Measurements from ENCODE around the gene ABHD14A.

ABHD14A gene

DNA sequence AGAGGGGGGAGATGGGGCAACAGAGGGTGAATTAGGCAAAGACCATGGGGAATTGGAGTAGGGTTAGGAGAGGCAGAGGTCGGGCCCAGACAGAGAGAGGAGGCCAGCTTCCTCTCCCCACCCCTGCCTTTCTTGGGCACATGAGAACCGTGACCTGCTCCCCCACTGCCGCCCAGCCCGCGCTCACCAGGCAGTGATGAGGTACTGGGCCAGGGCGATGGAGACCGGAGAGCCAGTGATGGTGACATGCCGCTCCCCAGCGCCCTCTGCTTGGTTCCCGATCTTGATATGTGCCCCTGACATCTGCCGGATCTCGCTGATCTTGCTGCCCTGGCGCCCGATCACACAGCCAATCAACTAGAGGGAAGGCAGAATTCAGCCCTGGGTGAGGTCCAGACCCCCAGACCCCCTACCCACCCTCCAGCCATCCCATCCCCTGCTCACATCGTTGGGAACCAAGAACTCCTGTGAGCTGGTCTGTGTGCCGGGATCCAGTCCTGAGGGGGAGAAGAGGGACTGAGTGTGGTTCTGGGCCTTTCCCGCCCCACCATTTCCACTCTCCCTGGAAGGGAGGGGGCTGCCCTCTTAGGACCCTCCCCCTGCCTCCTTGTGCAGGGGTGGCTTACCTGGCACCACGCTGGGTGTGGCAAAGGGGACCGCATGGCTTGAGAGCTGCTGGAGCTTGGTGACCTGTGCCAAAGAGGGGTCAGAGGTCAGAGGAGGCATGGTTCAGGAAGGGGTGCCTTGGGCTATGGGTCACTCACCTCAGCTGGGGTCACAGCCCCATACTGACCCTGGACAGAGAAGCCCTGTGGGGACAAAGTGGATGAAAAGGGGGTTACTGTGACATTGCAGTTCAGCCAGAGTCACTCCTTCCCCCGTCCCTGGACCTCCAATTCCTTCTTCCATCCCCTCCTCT is 16.0 kb upstream of the ABHD14A start:
- no peak for TF ChIP-seq FOXP2 (optimal IDR thresholded peaks at IDR 0.05; ENCODE audit: control extremely low read depth, extremely low read length, insufficient read depth)
- TF ChIP-seq EZH2 (IDR thresholded peaks at IDR 0.05), result no peak
- no peak for TF ChIP-seq POLR2AphosphoS5 (IDR thresholded peaks at IDR 0.05; ENCODE audit: borderline replicate concordance, low read depth, low read length)
- no peaks in the 10 kb centered on the region for H3K9me3 ChIP-seq (ENCODE audit: low read depth, low read length)
- H3K9ac ChIP-seq (ENCODE audit: insufficient read length), result no peak overlapping the region
- no peak overlapping the region for H3K4me3 ChIP-seq
- no peaks in the 10 kb centered on the region for H3K36me3 ChIP-seq (ENCODE audit: insufficient read depth, low read length)
- H3K27ac ChIP-seq, result no peak overlapping the region
- no peak for DNase-seq (ENCODE audit: low read depth, low spot score)

DNA sequence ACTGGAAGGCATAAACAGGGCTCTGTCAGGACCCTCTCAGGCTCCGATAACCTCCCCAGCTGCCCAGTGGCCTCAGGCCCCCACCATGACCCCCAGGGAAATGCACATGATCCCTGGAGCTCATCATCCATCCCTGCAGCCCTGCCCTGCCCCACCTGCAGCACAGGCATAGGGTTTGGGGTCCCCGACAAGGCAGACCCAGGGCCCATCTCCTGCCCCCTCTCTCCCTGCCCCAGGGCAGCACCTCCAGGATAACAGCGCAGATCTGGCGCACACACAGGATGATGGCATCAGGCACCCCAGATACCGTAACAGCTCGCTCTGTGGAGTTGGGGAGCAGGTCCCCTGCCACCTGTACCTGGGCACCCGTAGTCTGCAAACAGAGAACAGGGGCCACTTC is 15.2 kb upstream of the ABHD14A start:
- Histone ChIP-seq H3K9ac (ENCODE audit: insufficient read length) (no peak overlapping the region), H3K9me3 (ENCODE audit: low read depth, low read length) (no peaks in the 10 kb centered on the region), H3K27ac (no peak overlapping the region), H3K36me3 (ENCODE audit: insufficient read depth, low read length) (no peaks in the 10 kb centered on the region), H3K4me3 (no peak overlapping the region)
- no peak for DNase-seq (ENCODE audit: low read depth, low spot score)
- no peak for TF ChIP-seq EZH2 (IDR thresholded peaks at IDR 0.05)
- no peak for TF ChIP-seq POLR2AphosphoS5 (IDR thresholded peaks at IDR 0.05; ENCODE audit: borderline replicate concordance, low read depth, low read length)
- TF ChIP-seq FOXP2 (optimal IDR thresholded peaks at IDR 0.05; ENCODE audit: control extremely low read depth, extremely low read length, insufficient read depth), result no peak

GRCh38 chr3:51960386-51960785 is 14.5 kb upstream of the ABHD14A start:
- no peak overlapping the region for H3K27ac ChIP-seq
- no peak overlapping the region for H3K9ac ChIP-seq (ENCODE audit: insufficient read length)
- H3K36me3 ChIP-seq (ENCODE audit: insufficient read depth, low read length), result no peaks in the 10 kb centered on the region
- no peak for TF ChIP-seq FOXP2 (optimal IDR thresholded peaks at IDR 0.05; ENCODE audit: control extremely low read depth, extremely low read length, insufficient read depth)
- no peaks in the 10 kb centered on the region for H3K9me3 ChIP-seq (ENCODE audit: low read depth, low read length)
- no peak overlapping the region for H3K4me3 ChIP-seq
- no peak for DNase-seq (ENCODE audit: low read depth, low spot score)

DNA sequence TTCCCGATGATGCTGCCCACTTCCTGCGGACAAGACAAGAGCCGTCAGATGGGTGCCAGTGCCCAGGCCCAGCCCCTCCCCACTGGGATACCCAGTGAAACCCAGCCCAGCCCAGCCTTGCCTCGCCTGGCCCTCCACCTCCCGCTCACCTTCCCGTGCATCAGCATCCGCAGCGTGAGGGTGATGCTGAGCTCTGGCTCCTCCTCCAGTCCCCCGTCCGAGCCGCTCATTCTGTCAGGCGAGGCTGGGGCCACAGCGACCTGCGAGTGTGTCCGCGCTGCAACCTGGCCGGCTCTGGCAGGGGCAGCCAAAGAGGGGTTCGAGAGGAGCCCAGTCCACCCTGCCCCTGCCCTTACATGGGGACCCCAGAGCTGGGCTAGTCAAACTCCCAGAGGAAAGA is 13.9 kb upstream of the ABHD14A start:
- H3K9me3 ChIP-seq (ENCODE audit: low read depth, low read length), result no peaks in the 10 kb centered on the region
- no peaks in the 10 kb centered on the region for H3K36me3 ChIP-seq (ENCODE audit: insufficient read depth, low read length)
- TF ChIP-seq POLR2AphosphoS5 (IDR thresholded peaks at IDR 0.05; ENCODE audit: borderline replicate concordance, low read depth, low read length), result no peak
- TF ChIP-seq EZH2 (IDR thresholded peaks at IDR 0.05), result no peak
- no peak for TF ChIP-seq FOXP2 (optimal IDR thresholded peaks at IDR 0.05; ENCODE audit: control extremely low read depth, extremely low read length, insufficient read depth)
- no peak overlapping the region for H3K4me3 ChIP-seq
- no peak overlapping the region for H3K27ac ChIP-seq
- H3K9ac ChIP-seq (ENCODE audit: insufficient read length), result no peak overlapping the region
- DNase-seq (ENCODE audit: low read depth, low spot score), result no peak

DNA sequence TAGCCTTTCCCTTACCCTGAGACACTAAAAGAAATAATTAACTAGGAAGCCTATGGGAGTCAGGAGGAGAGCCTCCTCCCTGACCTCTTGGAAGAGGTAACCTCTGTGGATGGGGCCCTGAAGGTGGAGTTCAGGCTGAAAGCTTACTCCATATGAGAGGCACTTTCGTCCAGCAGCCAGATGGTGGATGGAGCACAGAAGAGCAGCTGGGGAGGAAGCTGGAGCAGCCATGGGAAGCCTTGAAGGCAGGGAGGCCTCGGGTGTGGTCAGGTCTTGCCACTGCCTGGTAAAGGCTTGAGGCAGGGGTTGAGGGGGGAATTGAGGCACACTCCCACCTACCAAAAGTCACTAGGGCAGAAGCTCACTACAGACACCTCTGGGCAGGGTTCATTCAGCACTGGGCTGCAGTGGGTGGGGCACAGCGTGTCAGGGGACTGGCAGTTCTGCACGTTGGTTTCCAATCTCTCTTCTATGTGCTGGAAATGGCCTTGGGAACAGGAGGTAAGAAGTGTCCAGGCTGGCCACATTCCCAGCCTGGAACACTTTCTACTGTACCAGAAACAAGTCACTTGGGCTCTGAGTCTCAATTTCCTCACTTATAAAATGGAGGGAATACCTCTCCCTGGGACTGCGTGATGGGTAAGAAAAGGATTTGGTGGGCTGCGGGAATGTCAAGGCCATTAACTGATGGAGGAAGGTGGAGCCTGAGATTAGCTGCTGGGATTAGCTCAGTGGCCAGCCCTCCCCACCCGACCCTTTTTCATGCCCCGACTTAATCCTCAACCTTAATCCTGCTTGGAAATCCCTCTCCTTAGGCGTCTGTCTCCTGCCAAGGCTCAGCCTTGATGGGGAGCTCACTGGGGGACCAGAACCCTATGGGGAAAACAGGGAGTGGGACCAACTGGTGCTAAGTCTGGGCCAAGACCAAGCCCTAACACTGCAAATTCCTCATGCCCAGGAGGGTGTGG is 13.0 kb upstream of the ABHD14A start:
- H3K27ac ChIP-seq, result no peak overlapping the region
- TF ChIP-seq POLR2AphosphoS5 (IDR thresholded peaks at IDR 0.05; ENCODE audit: borderline replicate concordance, low read depth, low read length), result no peak
- TF ChIP-seq EZH2 (IDR thresholded peaks at IDR 0.05), result no peak
- TF ChIP-seq FOXP2 (optimal IDR thresholded peaks at IDR 0.05; ENCODE audit: control extremely low read depth, extremely low read length, insufficient read depth), result no peak
- no peaks in the 10 kb centered on the region for H3K36me3 ChIP-seq (ENCODE audit: insufficient read depth, low read length)
- no peaks in the 10 kb centered on the region for H3K9me3 ChIP-seq (ENCODE audit: low read depth, low read length)
- H3K4me3 ChIP-seq, result no peak overlapping the region
- DNase-seq (ENCODE audit: low read depth, low spot score), result no peak
- H3K9ac ChIP-seq (ENCODE audit: insufficient read length), result no peak overlapping the region

DNA sequence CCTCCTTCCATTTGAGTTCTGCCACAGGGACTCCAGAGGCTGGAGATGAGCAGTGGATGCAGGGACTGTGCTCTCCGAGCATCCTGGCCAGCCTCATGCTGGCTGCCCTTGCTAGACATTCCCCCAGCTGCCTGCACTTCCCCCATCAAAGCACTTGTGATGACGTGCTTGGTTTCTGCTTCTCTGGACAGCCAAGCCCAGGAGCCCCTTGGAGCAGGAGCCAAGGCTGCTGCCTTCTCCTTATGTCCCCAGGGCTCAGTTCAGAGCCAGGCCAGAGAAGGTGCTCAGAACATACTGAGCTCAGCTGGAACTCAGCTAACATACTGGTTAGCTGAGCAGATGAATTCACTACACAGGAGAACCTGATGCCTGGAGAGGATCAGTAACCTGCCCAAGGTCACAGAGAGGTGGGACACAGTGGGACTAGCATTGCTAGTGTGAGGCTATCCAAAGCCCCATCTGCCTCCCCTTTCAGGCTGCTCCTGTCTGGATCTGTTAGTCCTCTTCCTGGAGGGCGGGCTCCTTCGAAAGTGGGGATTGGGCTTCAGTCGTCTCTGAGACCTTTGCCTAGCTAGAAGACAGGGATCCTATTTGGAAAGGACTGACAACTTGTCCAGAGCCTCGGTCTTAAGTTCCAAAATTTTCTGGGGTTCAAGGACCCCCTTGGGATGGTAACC is 11.9 kb upstream of the ABHD14A start:
- no peak for DNase-seq (ENCODE audit: low read depth, low spot score)
- no peaks in the 10 kb centered on the region for H3K36me3 ChIP-seq (ENCODE audit: insufficient read depth, low read length)
- no peaks in the 10 kb centered on the region for H3K9me3 ChIP-seq (ENCODE audit: low read depth, low read length)
- no peak overlapping the region for H3K27ac ChIP-seq
- no peak overlapping the region for H3K4me3 ChIP-seq
- no peak overlapping the region for H3K9ac ChIP-seq (ENCODE audit: insufficient read length)
- TF ChIP-seq EZH2 (IDR thresholded peaks at IDR 0.05), result no peak
- TF ChIP-seq POLR2AphosphoS5 (IDR thresholded peaks at IDR 0.05; ENCODE audit: borderline replicate concordance, low read depth, low read length), result no peak
- no peak for TF ChIP-seq FOXP2 (optimal IDR thresholded peaks at IDR 0.05; ENCODE audit: control extremely low read depth, extremely low read length, insufficient read depth)

DNA sequence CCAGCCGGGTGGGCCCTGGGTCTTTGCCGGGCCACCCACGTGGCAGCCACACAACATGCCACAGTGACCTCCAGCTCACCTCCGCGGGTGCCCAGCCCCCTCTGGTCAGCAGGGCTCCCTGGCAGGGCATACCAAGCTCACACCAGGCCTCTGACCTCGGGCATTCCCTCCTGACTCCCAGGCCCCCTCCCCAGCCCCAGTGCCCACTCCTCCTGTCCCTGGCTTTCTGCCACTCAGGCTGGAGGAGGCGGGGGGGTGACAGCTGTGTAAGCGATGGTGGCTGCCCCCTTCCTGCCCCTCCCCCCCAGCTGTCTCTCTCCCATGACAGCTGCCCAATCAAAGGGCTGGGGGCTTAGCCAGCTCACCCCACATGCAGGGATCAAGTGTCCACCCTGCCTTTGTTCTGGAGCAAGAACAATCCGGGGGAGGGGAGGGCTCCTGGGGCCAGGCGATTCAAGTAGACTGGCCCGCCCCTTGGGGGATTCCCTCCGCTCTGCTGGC is 10.9 kb upstream of the ABHD14A start:
- no peak for TF ChIP-seq EZH2 (IDR thresholded peaks at IDR 0.05)
- no peak for TF ChIP-seq POLR2AphosphoS5 (IDR thresholded peaks at IDR 0.05; ENCODE audit: borderline replicate concordance, low read depth, low read length)
- TF ChIP-seq FOXP2 (optimal IDR thresholded peaks at IDR 0.05; ENCODE audit: control extremely low read depth, extremely low read length, insufficient read depth), result no peak
- DNase-seq (ENCODE audit: low read depth, low spot score), result no peak
- H3K4me3 ChIP-seq, result no peak overlapping the region
- no peaks in the 10 kb centered on the region for H3K9me3 ChIP-seq (ENCODE audit: low read depth, low read length)
- H3K36me3 ChIP-seq (ENCODE audit: insufficient read depth, low read length), result no peaks in the 10 kb centered on the region
- no peak overlapping the region for H3K27ac ChIP-seq
- no peak overlapping the region for H3K9ac ChIP-seq (ENCODE audit: insufficient read length)

Data from SK-N-MC (cell line).